Subcutaneous adipose tissue (tissue), 4 donors: ENCODE data around the gene ACKR3. TPM values are rescaled to one million over a fixed set of nuclear protein-coding genes. Genes with fewer than 3 reads are reported as not detected.

Source experiments
- CTCF ChIP-seq: fragments of 450-650 bp; IDR thresholded peaks from one replicate; pipeline ENCODE4 v1.5.1; 2016; ENCODE audit warnings: low read depth, mild to moderate bottlenecking, control low read depth, antibody characterized with exemption, moderate library complexity
- total RNA-seq, 4 donors: library from RNA; depleted of rRNA; stranded (reverse); fragments of >200 nt; gene quantifications; one replicate each; pipeline ENCODE4 v1.1.0, GENCODE V29; 2016

The ACKR3 gene
- total RNA-seq: 10 to 100 TPM; 26.3 to 84.9 (median 38.6) TPM

- no peak for TF ChIP-seq CTCF
Observed at GRCh38 chr2:236569573-236569973, at the start of gene ACKR3. Gene ACKR3, plus strand, starts transcription at chr2:236569825. Its CDS starts 10,641 bp downstream, at chr2:236580466.

DNA sequence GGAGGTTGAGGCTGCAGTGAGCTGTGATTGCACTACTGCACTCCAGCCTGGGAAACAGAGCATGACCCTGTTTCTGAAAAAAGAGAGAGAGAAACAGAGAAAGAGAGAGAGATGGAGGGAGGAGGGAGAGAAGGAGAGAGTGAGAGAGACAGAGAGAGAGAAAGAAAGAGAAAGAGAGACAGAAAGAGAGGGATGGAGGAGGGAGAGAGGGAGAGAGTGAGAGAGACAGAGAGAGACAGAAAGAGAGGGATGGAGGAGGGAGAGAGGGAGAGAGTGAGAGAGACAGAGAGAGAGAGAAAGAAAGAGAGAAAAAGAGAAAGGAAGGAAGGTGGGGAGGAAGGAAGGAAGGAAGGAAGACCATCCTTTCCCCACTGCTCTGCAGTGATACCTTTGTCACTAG is 48.1 kb upstream of the ACKR3 start:
- TF ChIP-seq CTCF: no peak

DNA sequence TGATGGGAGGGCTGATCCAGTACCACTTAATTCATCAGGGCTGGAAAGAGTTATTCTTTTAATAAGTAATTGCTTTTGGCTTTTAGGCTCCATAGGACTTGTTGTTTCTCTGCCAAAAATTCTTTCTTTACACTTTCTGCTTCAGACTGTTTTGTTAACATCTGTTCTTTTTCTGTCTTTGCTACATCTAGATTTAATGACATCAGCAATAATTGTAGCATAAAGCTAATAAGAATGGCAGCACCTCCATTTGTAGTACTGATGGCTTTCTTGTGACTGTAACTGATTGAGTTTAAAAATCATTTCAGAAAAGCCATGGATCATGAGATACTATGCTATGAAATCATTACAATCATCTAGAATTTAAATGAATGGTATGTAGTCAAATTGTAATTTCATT is 46.4 kb upstream of the ACKR3 start:
- TF ChIP-seq CTCF: no peak

GRCh38 chr2:236525411-236525997 is 44.1 kb upstream of the ACKR3 start:
- no peak for TF ChIP-seq CTCF

- no peak for TF ChIP-seq CTCF
Observed at GRCh38 chr2:236526455-236527158, 43.0 kb upstream of the ACKR3 start.

GRCh38 chr2:236527159-236527630 is 42.4 kb upstream of the ACKR3 start:
- TF ChIP-seq CTCF: no peak

- TF ChIP-seq CTCF: no peak
Observed at GRCh38 chr2:236529606-236530005, 40.0 kb upstream of the ACKR3 start.
